Measurements from ENCODE around the gene INPP1.

DNA sequence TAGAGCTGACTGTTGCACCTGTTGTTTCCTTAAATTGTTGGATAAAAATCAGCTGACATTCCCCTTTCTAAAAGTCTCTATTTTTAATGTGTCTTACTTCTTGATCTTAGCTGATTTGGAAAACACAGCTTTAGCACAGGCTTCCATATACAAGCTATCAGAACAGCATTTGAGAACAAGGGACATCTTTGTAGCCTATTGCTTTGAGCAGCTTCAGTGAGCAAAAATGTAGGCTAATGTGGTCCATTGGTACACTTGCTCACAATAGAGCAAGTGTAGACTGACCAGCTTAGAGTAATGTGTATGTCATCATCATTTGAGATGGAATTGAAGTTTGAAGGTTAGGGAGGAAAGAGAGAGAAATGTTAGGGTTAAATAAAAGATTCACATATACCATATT, 7.0 kb downstream of the INPP1 start:
- TF ChIP-seq, protein P1, sequence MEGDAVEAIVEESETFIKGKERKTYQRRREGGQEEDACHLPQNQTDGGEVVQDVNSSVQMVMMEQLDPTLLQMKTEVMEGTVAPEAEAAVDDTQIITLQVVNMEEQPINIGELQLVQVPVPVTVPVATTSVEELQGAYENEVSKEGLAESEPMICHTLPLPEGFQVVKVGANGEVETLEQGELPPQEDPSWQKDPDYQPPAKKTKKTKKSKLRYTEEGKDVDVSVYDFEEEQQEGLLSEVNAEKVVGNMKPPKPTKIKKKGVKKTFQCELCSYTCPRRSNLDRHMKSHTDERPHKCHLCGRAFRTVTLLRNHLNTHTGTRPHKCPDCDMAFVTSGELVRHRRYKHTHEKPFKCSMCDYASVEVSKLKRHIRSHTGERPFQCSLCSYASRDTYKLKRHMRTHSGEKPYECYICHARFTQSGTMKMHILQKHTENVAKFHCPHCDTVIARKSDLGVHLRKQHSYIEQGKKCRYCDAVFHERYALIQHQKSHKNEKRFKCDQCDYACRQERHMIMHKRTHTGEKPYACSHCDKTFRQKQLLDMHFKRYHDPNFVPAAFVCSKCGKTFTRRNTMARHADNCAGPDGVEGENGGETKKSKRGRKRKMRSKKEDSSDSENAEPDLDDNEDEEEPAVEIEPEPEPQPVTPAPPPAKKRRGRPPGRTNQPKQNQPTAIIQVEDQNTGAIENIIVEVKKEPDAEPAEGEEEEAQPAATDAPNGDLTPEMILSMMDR (IDR thresholded peaks at IDR 0.05) = no peak
- TF ChIP-seq POLR2A (IDR thresholded peaks at IDR 0.05) = no peak
- TF ChIP-seq EP300 (IDR thresholded peaks at IDR 0.05) = no peak

Data from upper lobe of left lung (tissue), 4 donors.